HG03575 (cell line): ENCODE data around the gene DPP10.
"Not testable (repeated sequence)": the region's sequence is repeated elsewhere in the genome, so short reads cannot be mapped to it uniquely, and the experiment has no call there.

Source experiments
- ATAC-seq: cut with Tn5 transposase; IDR thresholded peaks from one replicate; pipeline ENCODE4 v1.9.1; 2021; ENCODE audit not compliant: unreplicated experiment, insufficient number of reproducible peaks, low FRiP score; ENCODE audit errors: extremely low read depth

The DPP10 gene

DNA sequence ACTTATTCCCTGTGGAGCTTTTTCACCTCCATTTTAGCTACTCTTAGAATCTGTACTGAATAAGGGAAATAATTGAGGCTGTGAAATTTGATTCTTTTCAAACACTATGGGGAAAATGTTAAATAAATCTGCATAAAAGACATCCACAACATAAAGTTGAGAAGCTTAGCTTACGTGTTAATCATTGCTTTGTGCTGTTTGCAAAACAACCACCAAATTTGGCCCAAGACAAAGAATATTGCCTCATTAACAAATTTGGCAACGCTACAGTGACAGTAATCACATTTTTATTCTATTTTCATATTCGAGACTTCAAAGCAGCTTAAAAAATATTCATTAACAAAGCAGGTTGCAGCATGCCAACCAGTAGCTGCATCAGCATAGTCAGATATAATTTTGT lies 437.6 kb downstream of the DPP10 start:
- no peak for ATAC-seq

DNA sequence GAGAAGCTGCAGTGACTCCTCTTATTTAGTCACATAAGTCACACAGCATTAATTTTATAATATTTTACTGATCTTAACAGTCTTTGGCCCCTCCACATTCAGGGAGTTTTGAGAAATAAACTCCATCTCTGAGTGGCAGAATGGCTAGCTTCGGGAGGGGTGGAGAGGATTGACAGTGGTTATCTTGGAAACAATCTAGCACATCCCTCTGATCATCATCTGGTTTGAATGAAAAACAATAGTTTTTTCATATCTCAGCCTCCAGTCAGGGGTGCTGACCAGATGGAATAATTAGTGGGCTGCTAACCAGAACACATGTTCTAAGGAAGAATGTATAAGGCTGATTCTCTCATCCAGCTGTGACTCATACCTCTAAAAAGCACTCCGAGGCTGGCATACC lies 477.5 kb downstream of the DPP10 start:
- no peak for ATAC-seq

DNA sequence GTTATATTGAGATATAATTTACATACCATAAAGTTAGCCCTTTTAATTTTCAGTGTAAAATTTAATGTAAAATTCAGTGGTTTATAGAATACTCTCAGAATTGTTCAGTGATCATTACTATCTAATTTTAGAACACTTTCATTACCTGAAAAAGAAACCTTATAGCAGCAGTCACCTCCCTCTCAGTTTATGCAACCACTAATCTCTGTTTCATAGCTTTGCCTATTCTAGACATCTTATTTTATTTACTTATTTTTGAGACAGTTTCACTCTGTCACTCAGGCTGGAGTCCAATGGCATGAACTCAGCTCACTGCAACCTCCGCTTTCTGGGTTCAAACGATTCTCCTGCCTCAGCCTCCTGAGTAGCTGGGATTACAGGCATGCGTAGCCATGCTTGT lies 479.6 kb downstream of the DPP10 start:
- no peak for ATAC-seq

DNA sequence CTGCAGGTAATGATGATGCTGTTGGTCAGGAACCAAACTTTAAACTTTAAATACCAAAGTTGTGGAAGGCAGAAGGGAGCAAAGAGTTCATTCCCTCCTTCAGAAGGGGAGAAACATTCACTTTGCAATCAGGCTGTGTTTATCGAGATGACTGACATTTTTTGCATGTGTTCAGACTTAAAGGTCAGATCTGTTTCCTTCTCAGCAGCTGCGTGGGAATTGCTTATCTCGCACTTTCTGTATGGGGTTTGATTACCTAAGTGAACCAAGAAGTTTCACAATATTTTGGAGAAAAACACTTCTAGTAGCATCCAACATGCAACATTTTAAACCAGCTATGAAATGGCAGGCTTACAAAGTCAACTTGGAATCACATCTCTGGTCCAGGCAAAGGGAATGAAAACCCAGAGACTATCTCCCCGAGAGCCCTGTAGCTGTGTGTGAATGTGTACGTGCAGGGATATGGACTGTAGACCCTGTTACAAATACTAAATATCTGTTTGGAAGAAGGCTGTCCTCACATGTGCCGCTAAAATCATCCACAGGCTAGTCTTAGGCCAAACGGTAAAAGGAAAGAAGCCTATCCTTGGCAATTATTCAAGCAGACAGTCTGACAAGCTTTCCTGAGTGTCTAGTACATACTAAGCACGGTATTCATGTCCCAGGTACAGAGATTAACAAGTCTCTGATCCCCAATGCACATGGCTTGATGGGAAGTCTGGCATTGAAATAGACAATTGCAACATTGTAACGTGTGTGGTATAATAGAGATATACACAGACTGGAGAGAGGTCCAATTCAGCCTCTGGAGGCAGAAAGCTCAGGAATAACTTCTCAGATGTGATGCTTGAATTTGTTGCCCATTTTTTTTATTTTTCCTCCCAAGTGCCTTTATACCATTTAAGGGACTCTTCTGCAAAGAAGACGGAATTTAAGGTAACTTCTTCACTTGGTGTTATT lies 483.1 kb downstream of the DPP10 start:
- ATAC-seq: no peak

DNA sequence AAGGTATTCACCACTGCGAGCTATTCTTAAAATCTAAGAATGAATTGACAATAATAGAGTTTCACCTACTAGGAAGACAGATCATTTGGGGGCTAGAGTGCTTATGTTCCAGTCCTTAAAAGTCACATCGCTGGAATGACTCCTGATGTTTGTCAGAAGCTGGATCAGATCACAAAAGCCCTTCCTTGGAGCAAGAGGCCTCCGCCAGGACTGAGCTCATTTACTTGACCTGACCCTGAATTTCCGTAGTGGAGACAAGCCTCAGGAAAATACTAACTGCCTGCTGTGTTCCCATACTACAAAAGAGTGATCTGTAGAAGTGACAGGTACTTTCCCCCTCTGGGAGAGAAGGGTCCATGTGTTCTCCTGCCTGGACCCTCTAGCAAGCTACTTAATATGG lies 483.9 kb downstream of the DPP10 start:
- no peak for ATAC-seq

DNA sequence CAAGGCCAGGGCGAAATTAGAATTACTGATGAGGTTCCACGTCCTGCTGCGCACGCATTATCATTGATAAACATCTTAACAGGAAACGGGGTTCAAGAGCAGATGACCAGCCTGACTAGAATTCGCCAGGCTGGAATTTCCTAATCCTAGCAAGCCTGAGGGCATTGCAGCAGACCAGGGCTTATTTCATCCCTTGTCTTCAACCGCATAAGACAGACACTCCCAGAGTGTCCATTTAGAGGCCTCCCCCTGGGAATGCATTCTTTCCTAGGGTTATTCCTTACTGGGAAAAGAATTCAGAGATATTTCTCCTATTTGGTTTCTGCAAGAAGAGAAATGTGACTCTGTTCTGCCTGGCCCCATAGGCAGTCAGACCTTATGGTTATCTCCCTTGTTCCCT lies 486.8 kb downstream of the DPP10 start:
- ATAC-seq: no peak

DNA sequence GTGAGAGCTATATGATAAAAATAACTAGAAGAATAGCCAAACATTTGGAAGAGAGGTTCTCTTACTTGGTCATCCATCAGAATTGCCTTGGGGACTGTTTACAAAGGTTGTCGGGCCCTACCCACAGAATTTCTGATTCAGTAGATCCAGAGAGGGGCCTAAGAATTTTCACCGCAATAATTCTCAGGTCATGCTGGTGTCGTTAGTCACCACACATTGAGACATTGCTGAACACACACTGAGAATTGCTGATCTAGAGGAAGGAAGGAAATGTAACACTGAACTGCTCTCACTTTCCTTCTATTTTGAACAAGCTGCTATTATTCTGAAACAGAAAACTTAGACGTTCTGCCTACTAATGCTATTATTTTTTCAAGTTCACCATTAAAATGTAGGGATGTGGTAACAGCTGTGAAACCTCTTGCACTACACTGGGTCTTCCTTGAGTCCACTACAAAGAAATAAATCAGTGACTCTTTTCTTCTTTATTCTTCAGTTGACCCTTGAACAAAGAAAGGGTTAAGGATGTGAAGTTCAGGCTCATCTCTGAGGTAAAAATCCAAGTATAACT lies 491.3 kb downstream of the DPP10 start:
- ATAC-seq: no peak

DNA sequence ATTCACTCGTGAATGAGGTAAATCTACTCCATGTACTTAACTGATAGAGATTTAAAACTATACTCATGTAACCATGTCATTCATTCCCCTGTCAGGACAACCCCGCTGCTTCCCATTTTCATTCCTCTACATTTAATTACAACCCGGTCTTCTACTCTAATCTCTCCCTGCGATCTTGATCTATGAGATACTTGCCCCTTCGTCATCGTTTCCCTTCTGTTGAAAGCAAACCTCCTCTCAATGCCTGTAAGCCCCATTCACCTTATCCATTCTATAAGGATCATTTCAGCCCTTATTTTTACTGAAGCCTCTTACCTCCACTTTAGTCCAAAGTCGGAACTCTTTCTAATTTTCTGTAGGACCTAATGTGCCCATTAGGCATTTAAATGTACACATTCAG lies 492.6 kb downstream of the DPP10 start:
- ATAC-seq: no peak

DNA sequence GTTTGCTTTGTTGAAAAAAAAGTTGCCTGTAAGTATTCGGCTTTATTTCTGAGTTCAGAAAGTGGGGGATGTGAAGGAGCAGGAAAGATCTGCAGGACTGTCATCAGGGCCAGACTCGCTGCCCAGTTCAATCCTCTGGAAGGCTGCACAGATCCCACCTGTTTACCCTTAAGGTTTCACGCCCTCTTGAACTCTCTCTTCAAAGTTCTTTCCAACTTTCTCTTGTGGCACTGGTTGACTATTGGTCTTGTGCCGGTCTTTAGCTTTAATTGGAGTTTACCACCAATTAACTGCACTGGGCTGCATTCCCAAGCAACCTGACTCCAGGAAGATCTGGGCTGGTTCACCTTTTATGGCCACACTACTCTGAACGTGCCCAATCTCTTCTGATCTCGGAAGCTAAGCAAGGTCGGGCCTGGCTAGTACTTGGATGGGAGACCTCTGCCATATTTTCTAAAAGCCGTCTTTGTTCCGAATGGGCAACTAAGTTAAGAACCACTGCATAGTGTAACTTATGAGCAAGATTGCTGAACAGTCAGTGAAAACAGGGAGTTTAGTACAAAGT lies 495.0 kb downstream of the DPP10 start:
- ATAC-seq: no peak

DNA sequence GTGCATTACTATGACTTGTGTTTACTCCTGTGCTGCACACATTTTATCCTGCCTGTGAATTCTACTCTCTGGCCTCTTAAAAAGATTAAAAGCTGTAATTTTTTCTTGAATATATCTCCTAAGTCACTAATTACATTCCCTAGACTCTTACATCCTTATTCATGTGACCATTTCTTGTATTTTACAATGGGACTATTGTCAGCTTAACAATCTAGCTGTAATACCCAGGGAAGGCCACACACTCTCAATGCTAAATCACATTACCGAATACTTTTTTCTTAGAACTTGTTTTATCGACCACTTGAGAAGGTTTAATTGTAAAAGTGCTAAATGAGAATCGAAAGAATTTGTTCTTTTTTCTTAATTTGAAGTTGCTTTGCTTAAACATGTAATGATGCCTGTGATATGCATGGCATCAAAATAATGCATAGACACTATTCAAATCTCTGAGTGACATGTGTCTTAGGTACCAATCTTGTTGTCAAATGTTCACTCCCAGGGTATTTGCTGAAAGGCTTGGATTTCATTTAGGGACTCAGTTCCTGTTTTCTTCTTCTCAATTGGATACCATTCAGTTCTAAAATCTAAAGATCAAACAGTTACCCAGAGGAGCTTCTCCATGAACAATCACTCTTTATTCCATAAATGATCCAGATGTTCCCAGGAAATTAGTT lies 498.5 kb downstream of the DPP10 start:
- ATAC-seq: no peak

DNA sequence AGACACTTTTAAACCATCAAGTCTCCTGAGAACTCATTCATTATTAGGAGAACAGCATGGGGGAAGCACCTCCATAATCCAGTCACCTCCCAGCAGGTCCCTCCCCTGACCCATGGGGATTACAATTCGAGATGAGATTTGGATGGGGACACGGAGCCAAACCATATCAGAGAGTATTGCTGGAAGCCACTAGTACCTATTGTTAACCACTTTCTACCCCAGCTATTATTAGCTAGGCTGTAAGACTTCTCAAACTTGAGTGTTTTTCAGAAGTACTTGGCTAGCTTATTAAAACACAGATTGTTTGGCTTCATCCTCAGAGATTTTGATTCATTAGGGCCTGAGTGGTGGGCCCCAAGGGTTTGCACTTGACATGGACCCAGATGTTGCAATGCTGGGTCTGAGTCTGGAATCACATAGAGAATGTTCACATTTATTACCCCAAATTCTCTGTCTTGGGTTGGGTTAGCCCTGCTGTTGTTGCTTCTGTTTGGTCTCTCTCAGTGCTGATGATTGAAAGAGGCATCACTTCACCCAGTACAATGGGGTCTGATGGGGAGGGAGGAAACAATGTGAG lies 506.9 kb downstream of the DPP10 start:
- ATAC-seq: no peak

DNA sequence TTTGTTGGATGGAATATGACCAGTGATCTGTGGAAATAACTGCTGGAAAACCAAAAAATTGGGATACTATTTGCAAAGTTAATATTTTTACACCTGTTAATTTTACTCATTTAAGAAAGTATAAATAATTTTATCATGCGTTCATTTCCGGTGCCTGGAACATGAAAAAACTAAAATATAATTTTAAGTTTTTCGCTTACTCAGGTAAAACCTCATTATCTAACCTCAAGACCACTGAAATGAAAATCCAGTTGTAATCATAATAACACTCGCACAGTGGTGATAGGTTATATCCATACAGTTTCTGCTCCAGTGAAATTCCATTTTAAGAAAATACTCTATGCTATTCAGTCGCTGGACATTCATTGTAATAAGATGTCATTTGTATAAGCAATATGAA lies 517.9 kb downstream of the DPP10 start:
- no peak for ATAC-seq

DNA sequence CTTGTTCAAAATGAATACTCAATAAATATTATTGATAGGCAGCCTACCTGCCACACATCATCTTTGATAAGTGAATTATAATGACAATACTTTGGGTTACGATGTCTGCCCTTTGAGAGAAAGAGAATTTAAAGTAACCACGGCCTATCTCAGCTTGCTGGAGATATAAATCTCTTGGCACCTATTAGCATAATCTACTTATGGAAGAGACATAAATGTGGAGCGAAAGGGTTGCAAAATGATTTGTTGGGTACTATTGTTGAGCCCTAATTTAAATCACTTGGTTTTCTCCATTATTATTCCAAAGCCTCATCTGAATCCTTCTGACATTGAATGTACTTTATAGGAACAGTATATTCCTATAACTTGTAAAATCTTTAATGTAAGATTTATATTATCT lies 520.1 kb downstream of the DPP10 start:
- no peak for ATAC-seq

DNA sequence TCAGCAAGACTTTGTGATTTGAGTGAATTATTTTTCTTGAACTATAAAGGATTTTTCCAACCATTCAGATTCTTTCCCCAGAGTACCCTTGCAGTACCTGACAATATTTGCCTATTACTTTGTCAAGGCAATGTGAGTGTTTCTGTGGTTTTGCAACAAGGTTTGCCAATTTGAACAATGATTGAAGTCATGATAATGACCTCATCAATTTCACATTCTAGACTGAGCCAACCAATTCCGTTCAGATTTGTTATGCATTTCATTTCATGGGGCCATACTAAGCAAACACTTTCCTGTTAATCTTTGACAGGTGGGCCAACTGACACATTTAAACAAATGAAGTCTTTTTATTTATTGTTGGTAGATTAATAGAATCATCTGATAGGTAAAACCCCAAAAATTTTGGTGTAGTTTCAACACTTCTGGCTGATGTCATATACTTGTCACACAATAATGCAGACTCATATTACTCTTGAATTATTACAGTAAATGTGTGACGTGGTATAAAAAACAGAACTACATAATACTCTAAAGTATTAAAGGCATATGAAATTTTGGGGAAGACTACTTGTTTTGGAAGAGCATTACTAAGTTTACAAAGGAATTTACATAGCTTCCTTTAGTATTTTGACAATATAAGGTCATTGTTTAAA lies 526.4 kb downstream of the DPP10 start:
- ATAC-seq: no peak

DNA sequence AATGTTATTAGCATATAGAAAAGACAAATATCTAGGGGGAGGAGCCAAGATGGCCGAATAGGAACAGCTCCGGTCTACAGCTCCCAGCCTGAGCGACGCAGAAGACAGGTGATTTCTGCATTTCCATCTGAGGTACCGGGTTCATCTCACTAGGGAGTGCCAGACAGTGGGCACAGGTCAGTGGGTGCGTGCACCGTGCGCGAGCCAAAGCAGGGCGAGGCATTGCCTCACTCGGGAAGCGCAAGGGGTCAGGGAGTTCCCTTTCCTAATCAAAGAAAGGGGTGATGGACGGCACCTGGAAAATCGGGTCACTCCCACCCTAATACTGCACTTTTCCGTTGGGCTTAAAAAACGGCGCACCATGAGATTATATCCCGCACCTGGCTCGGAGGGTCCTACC lies 561.9 kb downstream of the DPP10 start:
- ATAC-seq: not testable (repeated sequence)

DNA sequence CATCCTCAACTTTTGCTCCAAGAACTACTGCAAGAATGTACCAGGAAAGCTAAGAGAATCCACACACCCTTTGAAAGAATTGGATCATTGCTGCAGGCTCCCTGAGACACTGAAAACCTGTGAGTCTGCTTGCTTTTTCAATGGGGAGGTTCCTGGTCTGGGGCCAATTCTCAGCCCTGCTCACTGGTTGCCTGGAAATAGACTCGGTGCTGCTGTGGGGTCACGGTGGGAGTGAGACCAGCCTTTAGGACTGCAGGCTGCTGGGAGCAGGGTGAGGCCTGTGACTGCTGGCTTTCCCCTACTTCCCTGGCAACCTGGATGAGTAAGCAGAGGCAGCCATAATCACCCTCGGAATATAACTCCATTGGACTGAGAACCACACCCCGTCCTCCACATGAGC lies 569.3 kb downstream of the DPP10 start:
- no peak for ATAC-seq

DNA sequence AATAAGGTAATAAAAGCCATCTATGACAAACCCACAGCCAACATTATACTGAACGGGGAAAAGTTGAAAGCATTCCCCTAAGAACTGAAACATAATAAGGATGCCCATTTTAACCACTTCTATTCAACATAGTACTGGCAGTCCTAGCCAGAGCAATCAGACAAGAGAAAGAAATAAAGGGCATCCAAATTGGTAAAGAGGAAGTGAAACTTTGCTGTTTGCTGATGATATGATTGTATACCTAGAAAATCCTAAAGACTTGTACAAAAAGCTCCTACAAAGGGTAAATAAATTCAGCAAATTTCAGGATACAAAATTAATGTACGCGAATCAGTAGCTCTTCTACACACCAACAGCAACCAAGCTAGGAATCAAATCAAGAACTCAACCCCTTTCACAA lies 579.6 kb downstream of the DPP10 start:
- ATAC-seq: not testable (repeated sequence)

DNA sequence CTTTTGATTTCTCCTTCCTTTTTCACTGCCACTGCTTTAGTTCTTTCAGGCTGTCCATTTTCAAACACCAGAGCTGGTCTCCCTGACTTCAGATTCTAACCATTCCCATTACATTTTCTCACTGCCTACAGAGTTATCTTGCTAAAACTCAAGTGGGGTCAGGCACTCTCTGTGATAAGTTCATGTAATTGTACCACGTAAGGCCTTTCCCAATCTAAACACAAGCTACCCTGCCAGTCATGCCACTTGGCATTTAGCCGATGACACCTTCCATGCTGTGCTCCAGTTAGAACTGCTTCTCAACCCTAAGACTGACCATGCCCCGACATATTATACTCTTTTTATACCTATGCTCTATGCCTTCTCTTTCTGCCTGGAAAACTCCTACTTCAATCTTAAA lies 592.4 kb downstream of the DPP10 start:
- no peak for ATAC-seq

DNA sequence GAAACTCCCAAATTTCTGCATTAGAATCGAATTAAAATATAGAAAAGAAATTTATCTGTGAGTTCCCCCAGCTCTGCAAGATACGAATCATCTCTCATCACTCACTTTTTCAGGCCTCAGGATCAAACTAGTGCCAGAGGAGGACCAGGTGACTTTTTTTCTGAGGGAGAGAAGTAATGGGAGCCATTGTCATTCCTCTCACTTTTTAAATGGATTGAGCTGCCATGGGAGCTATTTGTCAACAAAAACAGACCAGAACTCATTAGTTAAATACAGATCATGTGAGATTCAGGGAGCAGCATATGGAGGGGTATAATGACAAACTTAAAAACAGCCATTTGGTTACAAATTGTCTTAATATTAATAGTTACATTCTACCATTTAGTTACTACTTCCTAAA lies 594.4 kb downstream of the DPP10 start:
- no peak for ATAC-seq
